ENCODE results near the gene SLC25A11.

SLC25A11 gene

GRCh38 chr17:4942760-4943508, 3.1 kb upstream of the SLC25A11 start:
- TF ChIP-seq CTCF (IDR thresholded peaks at IDR 0.05; ENCODE audit: poor library complexity, severe bottlenecking) = no peak
- H3K27me3 ChIP-seq (ENCODE audit: insufficient read depth, poor library complexity, severe bottlenecking) = no peaks in the 10 kb centered on the region
- peaks cover 29% of the 10 kb centered on the region for H3K4me1 ChIP-seq (ENCODE audit: insufficient read depth, poor library complexity, severe bottlenecking)
- H3K36me3 ChIP-seq (ENCODE audit: low read depth) = peaks cover 63% of the 10 kb centered on the region
- H3K4me3 ChIP-seq (ENCODE audit: severe bottlenecking) = no peak overlapping the region
- peak overlapping the region; percentile 99 for H3K27ac ChIP-seq (ENCODE audit: poor library complexity, severe bottlenecking)
- DNase-seq (ENCODE audit: low spot score) (no peak), ATAC-seq (ENCODE audit: low read depth) (no peak)
- no peaks in the 10 kb centered on the region for H3K9me3 ChIP-seq (ENCODE audit: severe bottlenecking)

- Histone ChIP-seq H3K9me3 (ENCODE audit: severe bottlenecking) (no peaks in the 10 kb centered on the region), H3K27ac (ENCODE audit: poor library complexity, severe bottlenecking) (peak overlapping the region; percentile 99)
These were observed 1.4 kb upstream of the SLC25A11 start for GRCh38 chr17:4941319-4941610.

GRCh38 chr17:4940555-4941318, 891 bp upstream of the SLC25A11 start:
- peaks cover 25% of the 10 kb centered on the region for H3K4me1 ChIP-seq (ENCODE audit: insufficient read depth, poor library complexity, severe bottlenecking)
- TF ChIP-seq CTCF (IDR thresholded peaks at IDR 0.05; ENCODE audit: poor library complexity, severe bottlenecking) = no peak
- DNase-seq (ENCODE audit: low spot score) (peak; percentile 87), ATAC-seq (ENCODE audit: low read depth) (peak; percentile 57)
- H3K27me3 ChIP-seq (ENCODE audit: insufficient read depth, poor library complexity, severe bottlenecking) = no peaks in the 10 kb centered on the region
- no peaks in the 10 kb centered on the region for H3K9me3 ChIP-seq (ENCODE audit: severe bottlenecking)
- peak overlapping the region; percentile 99 for H3K27ac ChIP-seq (ENCODE audit: poor library complexity, severe bottlenecking)
- peak overlapping the region; percentile 63 for H3K4me3 ChIP-seq (ENCODE audit: severe bottlenecking)
- H3K36me3 ChIP-seq (ENCODE audit: low read depth) = peaks cover 55% of the 10 kb centered on the region

More at GRCh38 chr17:4941319-4941610, 1.4 kb upstream of the SLC25A11 start:
- peaks cover 61% of the 10 kb centered on the region for H3K36me3 ChIP-seq (ENCODE audit: low read depth)
- H3K27me3 ChIP-seq (ENCODE audit: insufficient read depth, poor library complexity, severe bottlenecking) = no peaks in the 10 kb centered on the region
- no peak for TF ChIP-seq CTCF (IDR thresholded peaks at IDR 0.05; ENCODE audit: poor library complexity, severe bottlenecking)
- H3K4me3 ChIP-seq (ENCODE audit: severe bottlenecking) = peak overlapping the region; percentile 63
- no peak for DNase-seq (ENCODE audit: low spot score)
- peaks cover 29% of the 10 kb centered on the region for H3K4me1 ChIP-seq (ENCODE audit: insufficient read depth, poor library complexity, severe bottlenecking)
- ATAC-seq (ENCODE audit: low read depth) = no peak

GRCh38 chr17:4939546-4939795, 375 bp downstream of the SLC25A11 start:
- no peak for DNase-seq (ENCODE audit: low spot score)
- TF ChIP-seq CTCF (IDR thresholded peaks at IDR 0.05; ENCODE audit: poor library complexity, severe bottlenecking) = no peak
- no peaks in the 10 kb centered on the region for H3K9me3 ChIP-seq (ENCODE audit: severe bottlenecking)
- H3K4me1 ChIP-seq (ENCODE audit: insufficient read depth, poor library complexity, severe bottlenecking) = peaks cover 12% of the 10 kb centered on the region
- peak overlapping the region; percentile 99 for H3K27ac ChIP-seq (ENCODE audit: poor library complexity, severe bottlenecking)
- peak overlapping the region; percentile 63 for H3K4me3 ChIP-seq (ENCODE audit: severe bottlenecking)
- H3K27me3 ChIP-seq (ENCODE audit: insufficient read depth, poor library complexity, severe bottlenecking) = no peaks in the 10 kb centered on the region
- ATAC-seq (ENCODE audit: low read depth) = no peak; the same call in 2 of the 3 replicates
- peaks cover 44% of the 10 kb centered on the region for H3K36me3 ChIP-seq (ENCODE audit: low read depth)

Data from RWPE2 (cell line).